GM19468 (cell line): Measurements from ENCODE around the gene CMIP.

ENCODE experiments used
- ATAC-seq: cut with Tn5 transposase; IDR thresholded peaks from one replicate; pipeline ENCODE4 v1.9.1; 2021; ENCODE audit warnings: mild to moderate bottlenecking, moderate library complexity, moderate number of reproducible peaks; ENCODE audit not compliant: unreplicated experiment; ENCODE audit errors: extremely low read depth

Gene CMIP

GRCh38 chr16:81744385-81744784 is 299.8 kb downstream of the CMIP start:
- ATAC-seq, result no peak

DNA sequence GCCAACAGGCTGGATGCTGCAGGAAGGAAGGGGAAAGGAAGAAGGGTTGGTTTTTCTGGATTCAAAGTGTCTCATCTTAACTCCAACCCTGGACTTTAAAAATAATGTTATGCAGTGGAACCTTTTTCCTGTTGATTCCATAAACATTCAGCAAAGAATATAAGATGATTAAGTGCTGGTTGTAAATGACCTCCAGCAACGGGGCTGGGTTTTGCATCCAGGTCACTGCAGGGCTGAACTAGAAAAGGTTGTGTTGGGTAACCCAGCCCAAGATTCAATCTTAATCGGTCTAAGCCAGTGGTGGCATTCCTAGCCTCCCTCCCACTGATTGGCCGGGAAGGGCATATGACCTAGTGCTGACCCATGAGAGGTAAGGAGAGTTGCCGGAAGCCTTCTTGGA is 300.3 kb downstream of the CMIP start:
- no peak for ATAC-seq

GRCh38 chr16:81745704-81746558 is 301.3 kb downstream of the CMIP start:
- peak; percentile 31 for ATAC-seq

DNA sequence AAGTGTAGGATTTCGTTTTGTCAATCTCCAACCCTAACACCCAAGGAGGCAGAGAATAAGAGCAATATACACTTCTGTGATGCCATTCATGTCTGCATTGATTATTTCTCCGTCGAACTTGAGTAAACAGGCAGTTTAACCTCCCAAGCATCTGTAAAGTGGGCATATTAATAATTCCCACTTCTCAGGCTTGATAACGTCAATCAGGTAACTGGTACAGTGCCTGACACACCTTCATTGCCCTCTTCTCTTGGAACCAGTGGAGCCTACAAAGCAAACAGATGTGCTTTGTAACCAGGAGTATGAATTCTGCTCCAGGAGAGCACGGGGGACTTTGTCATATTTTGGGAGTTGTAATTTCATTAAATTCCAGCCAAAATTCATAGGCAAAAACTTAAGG is 302.0 kb downstream of the CMIP start:
- no peak for ATAC-seq

DNA sequence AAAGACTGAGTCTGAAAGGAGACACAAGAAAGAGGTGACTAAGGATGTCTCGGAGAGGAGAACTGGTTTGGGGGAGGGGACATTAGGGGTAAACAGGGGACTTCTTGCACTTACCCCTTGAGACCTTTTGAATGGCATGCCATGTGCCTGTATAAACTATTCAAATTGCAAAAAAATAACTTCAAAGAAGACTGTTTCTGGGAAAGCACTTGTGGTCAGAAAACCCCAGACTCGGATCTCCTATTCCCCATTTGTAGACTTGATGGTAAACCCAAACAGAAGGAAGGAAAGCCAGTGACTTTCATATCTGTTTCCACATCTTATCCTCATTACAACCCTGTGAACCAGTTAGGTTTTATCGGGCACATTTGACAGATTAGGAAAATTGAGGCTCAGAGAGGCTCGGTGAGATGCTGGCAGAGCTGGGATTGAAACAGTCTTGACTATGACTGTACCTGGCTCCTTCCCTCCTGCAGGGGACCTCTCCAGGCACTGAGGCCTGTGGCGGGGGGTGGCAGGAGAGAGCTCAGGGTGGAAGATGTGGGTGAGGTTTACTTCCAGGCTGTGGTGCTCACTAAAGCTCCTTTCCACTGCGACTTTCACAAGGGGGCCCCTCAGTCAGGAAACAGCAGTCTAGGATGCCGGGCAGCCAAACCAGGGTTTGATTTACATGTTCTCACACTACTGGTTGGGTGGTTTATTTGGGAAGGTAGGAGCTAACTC is 304.0 kb downstream of the CMIP start:
- ATAC-seq, result no peak

DNA sequence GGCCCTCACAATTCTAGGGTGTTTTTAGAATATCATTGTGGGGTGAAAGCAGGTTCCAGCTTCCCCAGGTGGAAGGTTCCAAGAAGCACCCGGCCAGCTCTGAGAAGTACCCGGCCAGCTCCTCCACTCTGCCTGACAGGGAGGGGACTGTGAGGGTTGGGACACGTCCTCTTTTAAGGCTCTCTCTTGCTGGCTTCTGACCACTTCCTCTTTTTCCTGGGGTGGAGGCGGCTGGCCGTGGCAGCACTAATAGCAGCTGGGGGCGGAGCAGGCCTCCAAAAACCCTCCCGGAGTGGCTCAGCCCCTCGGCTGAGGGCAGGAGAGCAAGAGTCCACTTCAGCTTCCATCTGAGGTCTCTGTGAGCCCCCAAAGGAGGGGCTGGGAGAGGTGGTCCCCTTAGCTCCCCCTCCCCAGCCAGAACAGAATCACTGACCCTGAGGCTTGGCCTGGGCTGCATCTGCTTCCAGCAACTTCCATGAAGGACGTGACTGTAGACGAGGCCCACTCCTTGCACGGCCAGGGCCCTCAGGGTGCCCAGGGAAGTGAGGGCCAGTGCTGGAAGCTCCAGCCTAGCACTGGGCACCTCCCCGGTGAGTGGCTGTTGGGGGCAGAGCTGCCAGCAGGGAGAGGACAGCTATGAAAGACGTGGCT is 307.7 kb downstream of the CMIP start:
- ATAC-seq, result peak; percentile 57

GRCh38 chr16:81752876-81753227 is 308.2 kb downstream of the CMIP start:
- ATAC-seq, result no peak

DNA sequence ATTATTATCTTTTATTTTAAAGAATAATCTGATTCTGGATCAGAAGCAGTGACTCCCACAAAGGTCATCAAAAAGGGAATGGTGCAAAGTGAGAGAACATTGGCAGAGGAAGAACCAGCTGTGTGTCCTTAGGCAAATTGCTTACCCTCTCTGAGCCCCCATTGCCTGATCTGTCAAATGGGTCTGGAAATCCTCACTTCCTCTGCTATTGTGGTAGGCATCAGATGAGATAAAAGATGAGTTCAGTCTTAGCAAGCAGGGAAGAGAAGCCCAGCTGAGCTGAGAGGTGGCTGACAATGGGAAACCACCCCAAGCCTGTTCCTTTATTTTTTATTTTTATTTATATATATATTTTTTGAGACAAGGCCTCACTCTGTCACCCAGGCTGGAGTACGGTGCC is 310.2 kb downstream of the CMIP start:
- no peak for ATAC-seq

- ATAC-seq, result no peak
Measured at GRCh38 chr16:81755915-81756614, 311.5 kb downstream of the CMIP start.

GRCh38 chr16:81756615-81757356 is 312.2 kb downstream of the CMIP start:
- no peak for ATAC-seq

DNA sequence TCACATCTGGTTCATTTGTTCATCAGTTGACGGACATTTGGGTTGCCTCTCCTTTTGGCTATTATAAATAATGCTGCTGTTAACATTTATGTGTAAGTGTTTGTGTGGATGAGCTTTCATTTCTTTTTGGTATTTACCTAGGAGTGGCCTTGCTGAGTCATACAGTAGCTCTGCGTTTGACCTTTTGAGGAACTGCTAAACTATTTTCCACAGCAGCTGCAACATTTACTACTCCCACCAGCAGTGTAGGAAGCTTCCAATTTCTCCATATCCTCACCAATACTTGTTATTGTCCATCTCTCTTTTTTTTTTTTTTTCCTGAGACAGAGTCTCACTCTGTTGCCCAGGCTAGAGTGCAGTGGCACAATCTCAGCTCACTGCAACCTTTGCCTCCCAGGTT is 313.8 kb downstream of the CMIP start:
- ATAC-seq, result no peak
